Measurements from ENCODE around the gene IFNGR1.
"Not testable (repeated sequence)": the region's sequence is repeated elsewhere in the genome, so short reads cannot be mapped to it uniquely, and the experiment has no call there.

The IFNGR1 gene

DNA sequence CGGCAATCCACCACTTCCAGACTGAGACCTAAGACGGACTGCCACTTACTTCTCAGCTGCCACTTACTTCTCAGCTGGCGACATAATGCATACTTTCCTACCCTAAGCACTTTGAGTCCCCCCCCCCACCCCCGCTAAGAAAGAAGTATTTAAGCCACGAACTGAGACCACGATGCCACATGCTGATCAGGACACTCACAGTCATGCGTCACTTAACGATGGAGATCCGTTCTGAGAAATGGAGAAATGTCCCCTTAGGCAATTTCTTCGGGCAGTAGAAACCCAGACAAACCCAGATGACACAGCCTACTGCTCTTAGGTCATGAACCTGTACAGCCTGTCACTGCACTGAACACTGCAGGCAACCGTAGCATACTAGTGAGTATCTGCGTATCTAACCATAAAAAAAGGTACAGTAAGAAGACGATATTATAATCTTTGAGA, 690 bp downstream of the IFNGR1 start:
- no peak overlapping the region for H3K27ac ChIP-seq (ENCODE audit: low read length)
- no peaks in the 10 kb centered on the region for H3K27me3 ChIP-seq (ENCODE audit: insufficient read depth, low read length)
- no peaks in the 10 kb centered on the region for H3K9me3 ChIP-seq (ENCODE audit: insufficient read depth, low read depth, low read length)
- peak overlapping the region; percentile 89 for H3K9ac ChIP-seq (ENCODE audit: low read depth, low read length)
- H3K36me3 ChIP-seq (ENCODE audit: insufficient read depth, low read depth, low read length): no peaks in the 10 kb centered on the region
- H3K4me3 ChIP-seq (ENCODE audit: low read length): peak overlapping the region; percentile 93
- peaks cover 9% of the 10 kb centered on the region; the same call in 1 of the 2 replicates for H3K4me1 ChIP-seq (ENCODE audit: insufficient read depth, low read length)

DNA sequence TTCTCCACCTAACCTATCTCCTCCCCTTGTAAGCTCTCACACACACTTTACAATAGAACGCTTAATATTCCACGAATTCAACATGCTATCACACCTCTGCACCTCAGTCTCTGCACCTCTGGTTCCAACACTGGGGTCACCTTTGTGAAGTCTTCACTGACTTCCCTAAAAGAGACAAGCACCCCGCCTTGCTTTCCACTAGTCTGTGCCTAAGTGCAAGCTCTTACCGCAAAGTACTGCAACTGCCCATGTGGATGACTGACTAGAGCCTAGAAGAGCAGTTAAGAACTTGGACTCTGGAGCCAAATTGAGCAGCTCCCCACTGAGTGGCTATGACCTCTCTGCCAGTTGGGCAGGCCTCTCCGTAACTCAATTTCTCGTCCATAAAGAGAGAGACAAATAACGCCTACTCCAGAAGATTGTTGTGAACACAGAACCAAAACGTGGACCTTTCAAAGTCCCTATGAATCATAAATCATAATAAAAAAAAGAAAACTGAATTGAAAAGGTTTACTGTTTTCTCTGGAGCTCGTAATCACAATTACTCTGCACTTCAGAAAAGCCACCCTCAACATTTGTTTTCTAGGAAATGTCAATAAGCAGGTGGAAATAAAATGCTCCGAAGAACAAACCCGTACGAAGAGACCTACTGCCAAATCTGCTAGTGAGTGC, 1.2 kb downstream of the IFNGR1 start:
- Histone ChIP-seq H3K9ac (ENCODE audit: low read depth, low read length) (peak overlapping the region; percentile 89; the same call in 1 of the 2 replicates), H3K9me3 (ENCODE audit: insufficient read depth, low read depth, low read length) (no peaks in the 10 kb centered on the region), H3K36me3 (ENCODE audit: insufficient read depth, low read depth, low read length) (no peaks in the 10 kb centered on the region), H3K27ac (ENCODE audit: low read length) (no peak overlapping the region), H3K4me3 (ENCODE audit: low read length) (peak overlapping the region; percentile 93), H3K4me1 (ENCODE audit: insufficient read depth, low read length) (peaks cover 9% of the 10 kb centered on the region; the same call in 1 of the 2 replicates), H3K27me3 (ENCODE audit: insufficient read depth, low read length) (no peaks in the 10 kb centered on the region)

DNA sequence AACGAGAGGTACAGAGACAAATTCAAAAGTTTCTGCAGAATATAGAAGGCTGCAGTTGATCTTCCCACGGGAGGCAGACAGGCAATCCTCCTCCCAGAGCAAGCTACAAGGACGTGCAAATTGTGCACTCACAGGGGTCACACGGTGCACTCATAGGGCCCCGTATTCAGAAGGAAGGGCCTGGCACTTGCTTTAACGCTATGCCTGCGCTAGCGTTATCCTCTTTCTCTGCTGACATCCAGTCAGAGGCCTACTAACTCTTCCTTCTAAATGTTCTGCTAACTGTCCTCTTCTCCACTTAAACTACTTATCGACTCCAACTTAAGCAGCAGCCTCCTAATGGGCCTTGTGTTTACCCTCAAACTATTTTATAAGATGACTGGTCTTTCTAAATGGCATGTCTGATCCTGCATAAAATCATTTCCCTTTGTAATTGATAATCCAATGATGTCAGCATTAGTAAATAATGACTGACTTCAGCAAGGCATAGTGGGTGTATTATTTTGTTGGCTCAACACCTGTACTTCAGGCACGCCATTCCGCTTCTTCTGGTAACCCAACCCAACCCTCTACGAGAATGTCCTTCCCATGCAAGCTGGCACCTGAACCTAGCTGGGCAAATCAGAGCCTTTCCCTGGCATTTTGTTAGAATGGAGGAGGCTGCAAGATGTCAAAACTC, 2.2 kb downstream of the IFNGR1 start:
- H3K9ac ChIP-seq (ENCODE audit: low read depth, low read length): no peak overlapping the region
- peaks cover 4% of the 10 kb centered on the region; the same call in 1 of the 2 replicates for H3K9me3 ChIP-seq (ENCODE audit: insufficient read depth, low read depth, low read length)
- no peak overlapping the region for H3K4me3 ChIP-seq (ENCODE audit: low read length)

DNA sequence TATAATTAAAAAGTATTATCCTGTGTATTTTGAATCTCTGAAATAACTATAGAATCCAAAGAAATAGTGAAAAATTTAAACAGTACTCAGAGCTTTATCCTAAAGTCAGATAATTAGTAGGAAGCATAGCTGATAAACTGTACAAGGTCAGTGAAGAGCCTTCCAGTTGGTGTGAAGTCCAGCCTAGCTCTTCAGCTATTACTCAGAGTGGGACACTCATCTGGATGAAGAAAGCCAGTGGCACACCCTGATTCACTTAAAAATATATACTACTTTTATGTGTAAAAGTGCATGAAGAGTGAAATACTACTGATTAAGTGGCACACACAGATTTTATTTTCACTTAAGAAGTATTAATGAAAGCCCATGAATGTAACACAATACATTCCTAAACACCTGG, 3.1 kb downstream of the IFNGR1 start:
- Histone ChIP-seq H3K9ac (ENCODE audit: low read depth, low read length) (no peak overlapping the region), H3K4me1 (ENCODE audit: insufficient read depth, low read length) (peaks cover 9% of the 10 kb centered on the region; the same call in 1 of the 2 replicates), H3K27ac (ENCODE audit: low read length) (no peak overlapping the region), H3K36me3 (ENCODE audit: insufficient read depth, low read depth, low read length) (peaks cover 5% of the 10 kb centered on the region; the same call in 1 of the 2 replicates), H3K4me3 (ENCODE audit: low read length) (no peak overlapping the region), H3K27me3 (ENCODE audit: insufficient read depth, low read length) (no peaks in the 10 kb centered on the region), H3K9me3 (ENCODE audit: insufficient read depth, low read depth, low read length) (peaks cover 5% of the 10 kb centered on the region; the same call in 1 of the 2 replicates)

More for the DNA sequence above, 2.2 kb downstream of the IFNGR1 start:
- Histone ChIP-seq H3K36me3 (ENCODE audit: insufficient read depth, low read depth, low read length) (no peaks in the 10 kb centered on the region), H3K27ac (ENCODE audit: low read length) (no peak overlapping the region), H3K27me3 (ENCODE audit: insufficient read depth, low read length) (no peaks in the 10 kb centered on the region), H3K4me1 (ENCODE audit: insufficient read depth, low read length) (peaks cover 9% of the 10 kb centered on the region; the same call in 1 of the 2 replicates)

DNA sequence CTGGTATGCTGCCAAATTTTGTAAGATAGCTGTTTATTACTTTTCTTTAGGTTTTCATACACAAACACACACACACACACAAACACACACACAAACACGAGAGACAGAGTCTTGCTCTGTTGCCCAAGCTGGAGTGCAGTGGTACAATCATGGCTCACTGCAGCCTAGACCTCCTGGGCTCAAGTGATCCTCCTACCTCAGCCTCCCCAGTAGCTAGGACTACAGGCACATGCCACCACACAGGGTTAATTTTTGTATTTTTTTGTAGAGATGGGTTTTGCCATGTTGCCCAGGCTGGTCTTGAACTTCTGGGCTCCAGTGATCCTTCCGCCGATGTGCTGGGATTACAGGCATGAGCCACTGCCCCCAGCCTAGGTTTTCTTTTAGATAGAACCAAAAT, 3.6 kb downstream of the IFNGR1 start:
- not testable (repeated sequence) for H3K27me3 ChIP-seq (ENCODE audit: insufficient read depth, low read length); H3K9me3 ChIP-seq (ENCODE audit: insufficient read depth, low read depth, low read length); H3K4me1 ChIP-seq (ENCODE audit: insufficient read depth, low read length); H3K9ac ChIP-seq (ENCODE audit: low read depth, low read length); H3K27ac ChIP-seq (ENCODE audit: low read length); H3K4me3 ChIP-seq (ENCODE audit: low read length); H3K36me3 ChIP-seq (ENCODE audit: insufficient read depth, low read depth, low read length)

DNA sequence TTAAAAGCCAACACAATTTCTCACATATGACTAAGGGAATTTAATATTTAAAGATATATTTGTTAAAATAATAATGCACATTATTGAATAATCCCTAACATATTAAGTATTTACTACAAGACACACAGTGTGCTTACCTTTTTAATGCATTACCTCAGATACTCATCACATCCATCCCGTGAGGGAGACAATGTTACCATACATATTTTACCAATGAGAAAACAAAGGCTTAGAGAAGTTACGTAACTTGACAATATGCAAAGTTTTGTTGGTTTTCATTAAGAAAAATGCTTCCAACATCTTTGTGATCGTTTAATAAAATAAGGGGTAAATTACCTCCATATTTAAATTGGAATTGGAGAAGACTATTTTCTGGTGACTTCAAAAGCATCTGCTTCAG, 4.3 kb downstream of the IFNGR1 start:
- Histone ChIP-seq H3K9ac (ENCODE audit: low read depth, low read length) (no peak overlapping the region), H3K27ac (ENCODE audit: low read length) (no peak overlapping the region), H3K9me3 (ENCODE audit: insufficient read depth, low read depth, low read length) (peaks cover 16% of the 10 kb centered on the region; the same call in 1 of the 2 replicates), H3K36me3 (ENCODE audit: insufficient read depth, low read depth, low read length) (peaks cover 7% of the 10 kb centered on the region; the same call in 1 of the 2 replicates), H3K27me3 (ENCODE audit: insufficient read depth, low read length) (no peaks in the 10 kb centered on the region), H3K4me1 (ENCODE audit: insufficient read depth, low read length) (peaks cover 9% of the 10 kb centered on the region; the same call in 1 of the 2 replicates), H3K4me3 (ENCODE audit: low read length) (no peak overlapping the region)

DNA sequence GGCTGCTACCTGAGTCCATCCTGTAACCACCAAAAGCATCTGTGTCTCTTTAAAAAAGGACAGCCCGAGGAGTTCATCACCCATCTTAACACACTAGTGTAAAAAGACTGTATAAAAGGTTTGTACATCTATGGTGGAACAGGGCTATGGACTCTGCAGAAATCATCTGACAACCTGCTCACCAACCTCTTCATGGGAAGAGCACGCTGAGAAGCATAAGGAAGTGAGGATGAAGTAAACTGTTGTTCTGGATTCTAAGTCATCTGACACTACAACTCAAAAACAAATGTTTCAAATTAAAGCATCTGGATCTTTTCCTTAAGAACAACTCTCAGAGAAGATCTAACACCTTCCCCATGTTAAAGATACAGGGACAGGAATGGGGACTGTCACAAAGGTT, 5.4 kb downstream of the IFNGR1 start:
- peaks cover 27% of the 10 kb centered on the region for H3K9me3 ChIP-seq (ENCODE audit: insufficient read depth, low read depth, low read length)

DNA sequence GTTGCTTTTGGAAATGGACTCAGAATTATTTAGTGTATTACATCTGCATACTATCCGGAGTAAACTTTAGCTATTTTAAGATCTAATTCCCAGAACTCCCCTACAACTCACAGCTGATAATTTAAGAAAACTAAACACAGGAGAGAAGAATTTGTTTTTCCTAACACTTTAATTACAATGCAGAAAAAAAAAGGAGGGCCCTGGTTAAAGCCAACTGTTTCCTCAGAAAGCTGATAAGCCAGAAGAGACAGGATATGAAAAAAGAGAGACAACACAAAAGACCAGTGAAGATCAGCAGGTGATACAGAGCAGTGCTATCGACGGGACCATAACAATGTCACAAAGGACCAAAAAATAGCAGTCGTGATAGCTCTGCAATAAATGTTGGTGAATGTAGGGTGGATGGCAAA, 5.8 kb downstream of the IFNGR1 start:
- Histone ChIP-seq H3K27ac (ENCODE audit: low read length) (no peak overlapping the region), H3K36me3 (ENCODE audit: insufficient read depth, low read depth, low read length) (peaks cover 7% of the 10 kb centered on the region; the same call in 1 of the 2 replicates)

More for the DNA sequence above, 5.4 kb downstream of the IFNGR1 start:
- H3K4me1 ChIP-seq (ENCODE audit: insufficient read depth, low read length): peaks cover 5% of the 10 kb centered on the region; the same call in 1 of the 2 replicates
- H3K27ac ChIP-seq (ENCODE audit: low read length): no peak overlapping the region
- H3K9ac ChIP-seq (ENCODE audit: low read depth, low read length): no peak overlapping the region
- H3K27me3 ChIP-seq (ENCODE audit: insufficient read depth, low read length): no peaks in the 10 kb centered on the region
- H3K36me3 ChIP-seq (ENCODE audit: insufficient read depth, low read depth, low read length): peaks cover 7% of the 10 kb centered on the region; the same call in 1 of the 2 replicates
- H3K4me3 ChIP-seq (ENCODE audit: low read length): no peak overlapping the region

DNA sequence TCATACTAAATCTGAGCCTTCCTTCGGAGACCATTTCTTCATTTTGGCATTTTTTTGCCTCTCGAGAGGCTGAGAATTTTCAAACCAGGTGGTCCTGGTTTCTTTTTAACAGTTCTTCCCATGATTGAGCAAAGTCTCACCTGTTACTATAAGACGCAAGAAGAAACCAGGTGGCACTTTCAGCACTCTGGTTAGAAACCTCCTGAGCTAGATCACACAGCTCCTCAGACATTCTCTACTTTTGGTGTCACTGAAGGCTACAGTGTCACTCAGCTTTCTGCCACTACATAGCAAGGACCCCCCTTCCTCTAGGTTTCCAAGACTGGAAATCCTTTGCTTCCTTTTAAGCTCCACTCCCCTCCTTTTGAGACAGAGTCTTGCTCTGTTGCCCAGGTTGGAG, 7.3 kb downstream of the IFNGR1 start:
- H3K9me3 ChIP-seq (ENCODE audit: insufficient read depth, low read depth, low read length): peaks cover 39% of the 10 kb centered on the region
- peaks cover 13% of the 10 kb centered on the region for H3K36me3 ChIP-seq (ENCODE audit: insufficient read depth, low read depth, low read length)
- no peak overlapping the region for H3K4me3 ChIP-seq (ENCODE audit: low read length)
- H3K4me1 ChIP-seq (ENCODE audit: insufficient read depth, low read length): no peaks in the 10 kb centered on the region
- H3K27me3 ChIP-seq (ENCODE audit: insufficient read depth, low read length): no peaks in the 10 kb centered on the region
- no peak overlapping the region for H3K27ac ChIP-seq (ENCODE audit: low read length)
- no peak overlapping the region for H3K9ac ChIP-seq (ENCODE audit: low read depth, low read length)

More for the DNA sequence above, 5.8 kb downstream of the IFNGR1 start:
- Histone ChIP-seq H3K4me1 (ENCODE audit: insufficient read depth, low read length) (peaks cover 4% of the 10 kb centered on the region; the same call in 1 of the 2 replicates), H3K4me3 (ENCODE audit: low read length) (no peak overlapping the region), H3K27me3 (ENCODE audit: insufficient read depth, low read length) (no peaks in the 10 kb centered on the region), H3K9me3 (ENCODE audit: insufficient read depth, low read depth, low read length) (peaks cover 31% of the 10 kb centered on the region), H3K9ac (ENCODE audit: low read depth, low read length) (no peak overlapping the region)

DNA sequence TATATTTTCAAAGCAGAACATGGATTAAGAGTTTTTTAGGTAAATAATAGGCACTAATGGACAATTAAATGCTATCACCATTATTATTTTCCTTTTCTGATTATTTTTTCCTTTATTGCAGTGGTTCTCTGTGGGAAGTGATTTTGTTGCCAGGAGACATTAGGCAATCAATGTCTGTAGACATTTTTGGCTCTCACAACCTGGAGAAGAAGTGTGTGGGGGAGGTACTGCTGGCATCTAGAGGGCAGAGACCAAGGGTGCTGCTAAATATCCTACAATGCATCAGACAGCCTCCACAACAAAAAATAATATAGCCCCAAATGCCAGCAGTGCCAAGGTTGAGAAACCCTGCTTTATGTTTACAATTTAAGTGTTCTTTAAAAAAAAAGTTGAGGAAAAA, 8.3 kb downstream of the IFNGR1 start:
- H3K9me3 ChIP-seq (ENCODE audit: insufficient read depth, low read depth, low read length): peaks cover 39% of the 10 kb centered on the region
- no peak overlapping the region for H3K27ac ChIP-seq (ENCODE audit: low read length)
- peaks cover 21% of the 10 kb centered on the region for H3K36me3 ChIP-seq (ENCODE audit: insufficient read depth, low read depth, low read length)
- H3K27me3 ChIP-seq (ENCODE audit: insufficient read depth, low read length): no peaks in the 10 kb centered on the region
- no peak overlapping the region for H3K4me3 ChIP-seq (ENCODE audit: low read length)
- no peaks in the 10 kb centered on the region for H3K4me1 ChIP-seq (ENCODE audit: insufficient read depth, low read length)
- no peak overlapping the region for H3K9ac ChIP-seq (ENCODE audit: low read depth, low read length)

DNA sequence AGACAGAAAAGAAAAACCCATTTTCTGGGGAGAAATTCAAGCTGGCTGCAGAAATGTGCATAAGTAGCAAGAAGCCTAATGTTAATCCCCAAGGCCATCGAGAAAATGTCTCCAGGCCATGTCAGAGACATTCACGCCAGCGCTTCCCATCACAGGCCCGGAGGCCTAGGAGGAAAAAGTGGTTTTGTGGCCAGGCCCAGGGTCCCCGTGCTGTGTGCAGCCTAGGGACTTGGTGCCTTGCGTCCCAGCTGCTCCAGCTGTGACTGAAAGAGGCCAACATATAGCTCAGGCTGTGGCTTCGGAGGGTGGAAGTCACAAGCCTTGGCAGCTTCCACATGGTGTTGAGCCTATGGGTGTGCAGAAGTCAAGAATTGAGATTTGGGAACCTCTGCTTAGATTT, 10.9 kb downstream of the IFNGR1 start:
- Histone ChIP-seq H3K27ac (ENCODE audit: low read length) (no peak overlapping the region), H3K9ac (ENCODE audit: low read depth, low read length) (no peak overlapping the region), H3K27me3 (ENCODE audit: insufficient read depth, low read length) (no peaks in the 10 kb centered on the region), H3K36me3 (ENCODE audit: insufficient read depth, low read depth, low read length) (peaks cover 47% of the 10 kb centered on the region), H3K4me1 (ENCODE audit: insufficient read depth, low read length) (no peaks in the 10 kb centered on the region), H3K9me3 (ENCODE audit: insufficient read depth, low read depth, low read length) (peaks cover 39% of the 10 kb centered on the region), H3K4me3 (ENCODE audit: low read length) (no peak overlapping the region)

DNA sequence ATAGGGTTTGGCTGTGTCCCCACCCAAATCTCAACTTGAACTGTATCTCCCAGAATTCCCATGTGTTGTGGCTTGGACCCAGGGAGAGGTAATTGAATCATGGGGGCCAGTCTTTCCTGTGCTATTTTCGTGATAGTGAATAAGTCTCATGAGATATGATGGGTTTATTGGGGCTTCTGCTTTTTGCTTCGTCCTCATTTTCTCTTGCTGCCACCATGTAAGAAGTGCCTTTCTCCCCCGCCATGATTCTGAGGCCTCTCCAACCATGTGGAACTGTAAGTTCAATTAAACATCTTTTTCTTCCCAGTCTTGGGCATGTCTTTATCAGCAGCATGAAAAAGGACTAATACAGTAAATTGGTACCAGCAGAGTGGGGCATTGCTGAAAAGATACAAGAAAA, 11.7 kb downstream of the IFNGR1 start:
- H3K27me3 ChIP-seq (ENCODE audit: insufficient read depth, low read length); H3K4me1 ChIP-seq (ENCODE audit: insufficient read depth, low read length); H3K4me3 ChIP-seq (ENCODE audit: low read length); H3K27ac ChIP-seq (ENCODE audit: low read length); H3K9ac ChIP-seq (ENCODE audit: low read depth, low read length): not testable (repeated sequence)
- peaks cover 54% of the 10 kb centered on the region for H3K36me3 ChIP-seq (ENCODE audit: insufficient read depth, low read depth, low read length)
- peaks cover 39% of the 10 kb centered on the region for H3K9me3 ChIP-seq (ENCODE audit: insufficient read depth, low read depth, low read length)

All from iPS-20b (cell line).